HEK293 (cell line): ENCODE results near the gene CFAP46.
A peak's percentile ranks its signal among the peaks of the same experiment; 100 is the strongest.
"Not testable (repeated sequence)": the region's sequence is repeated elsewhere in the genome, so short reads cannot be mapped to it uniquely, and the experiment has no call there.

ENCODE experiments used
- CTCF ChIA-PET: fragments of 350-600 bp; formaldehyde crosslinking; extraction: SDS; loops from one replicate; lab custom pipeline; 2021; ENCODE audit warnings: antibody characterized with exemption; lab: Yijun Ruan, JAX
- POLR2A ChIA-PET: fragments of 300-600 bp; formaldehyde crosslinking; extraction: SDS; loops from one replicate; lab custom pipeline; 2020; ENCODE audit warnings: antibody characterized with exemption, inconsistent platforms; lab: Yijun Ruan, JAX
- H3K27ac ChIP-seq: fragments of 200-500 bp; sonication (Bioruptor generic); 2 replicates; pipeline ENCODE4 v1.5.1; 2014; ENCODE audit warnings: low read depth, low read length, control low read depth, inconsistent platforms; ENCODE audit errors: extremely low read depth
- H3K36me3 ChIP-seq, 2 experiments: fragments of 200-500 bp in 1 of 2; sonication (Bioruptor generic) in 1 of 2; 1 replicate in 1 of 2; 2 replicates in 1 of 2; pipeline ENCODE4 v1.5.1; 2014 to 2017; ENCODE audit warnings: inconsistent platforms in 2 of 2, low read length in 2 of 2; ENCODE audit not compliant: control insufficient read depth in 2 of 2, insufficient read depth in 1 of 2
- H3K4me1 ChIP-seq: fragments of 200-500 bp; sonication (Bioruptor generic); 2 replicates; pipeline ENCODE4 v1.5.1; 2014; ENCODE audit warnings: mild to moderate bottlenecking, low read length, inconsistent platforms; ENCODE audit not compliant: control insufficient read depth, insufficient read depth
- H3K4me3 ChIP-seq: 2 replicates; pipeline ENCODE4 v1.5.1; 2011; ENCODE audit warnings: low read depth, mild to moderate bottlenecking, control low read depth, low read length, moderate library complexity
- H3K9me3 ChIP-seq: fragments of 200-500 bp; sonication (Bioruptor generic); 2 replicates; pipeline ENCODE4 v1.5.1; 2014; ENCODE audit warnings: low read depth, low read length, inconsistent platforms; ENCODE audit not compliant: control insufficient read depth, insufficient read depth
- GLIS1 ChIP-seq: fragments of 450-650 bp; formaldehyde crosslinking; IDR thresholded peaks from 2 replicates; pipeline ENCODE4 v1.5.1; 2016; ENCODE audit warnings: missing biosample characterization, missing genetic modification characterization
- GLIS2 ChIP-seq: fragments of 450-650 bp; formaldehyde crosslinking; IDR thresholded peaks from 2 replicates; pipeline ENCODE4 v1.5.1; 2016; ENCODE audit warnings: missing biosample characterization, missing genetic modification characterization
- KLF7 ChIP-seq: fragments of 450-650 bp; formaldehyde crosslinking; IDR thresholded peaks from 2 replicates; pipeline ENCODE4 v1.5.1; 2016; ENCODE audit warnings: missing biosample characterization, missing genetic modification characterization, borderline replicate concordance
- PRDM6 ChIP-seq: fragments of 450-650 bp; formaldehyde crosslinking; IDR thresholded peaks from 2 replicates; pipeline ENCODE4 v1.5.1; 2017; ENCODE audit warnings: missing biosample characterization, missing genetic modification characterization
- SCRT1 ChIP-seq: fragments of 450-650 bp; formaldehyde crosslinking; IDR thresholded peaks from 2 replicates; pipeline ENCODE4 v1.5.1; 2016; ENCODE audit warnings: missing biosample characterization, missing genetic modification characterization, borderline replicate concordance
- ZEB2 ChIP-seq: fragments of 450-650 bp; formaldehyde crosslinking; IDR thresholded peaks from 2 replicates; pipeline ENCODE4 v1.5.1; 2016; ENCODE audit warnings: missing biosample characterization, missing genetic modification characterization
- ZNF2 ChIP-seq: fragments of 450-650 bp; formaldehyde crosslinking; IDR thresholded peaks from 2 replicates; pipeline ENCODE4 v1.5.1; 2016; ENCODE audit warnings: missing biosample characterization, missing genetic modification characterization
- ZNF341 ChIP-seq: fragments of 450-650 bp; formaldehyde crosslinking; IDR thresholded peaks from 2 replicates; pipeline ENCODE4; 2016; ENCODE audit warnings: low read depth, missing biosample characterization, missing genetic modification characterization
- ZNF473 ChIP-seq: fragments of 450-650 bp; formaldehyde crosslinking; IDR thresholded peaks from 2 replicates; pipeline ENCODE4 v1.5.1; 2017; ENCODE audit warnings: missing biosample characterization, missing genetic modification characterization
- ZNF488 ChIP-seq: fragments of 450-650 bp; formaldehyde crosslinking; IDR thresholded peaks from 2 replicates; pipeline ENCODE4 v1.5.1; 2016; ENCODE audit warnings: missing biosample characterization, missing genetic modification characterization

The CFAP46 gene

GRCh38 chr10:132793871-132794849 is 148.2 kb downstream of the CFAP46 start (continued):
- TF ChIP-seq PRDM6 (tag by site-specific recombination) (peak; percentile 8; the same call in 1 of the 2 replicates), ZNF341 (tag by site-specific recombination) (no peak), SCRT1 (tag by site-specific recombination) (peak; percentile 68; the same call in 1 of the 2 replicates), ZNF473 (tag by site-specific recombination) (no peak), ZEB2 (tag by site-specific recombination) (peak; percentile 94)
- TF ChIP-seq, all 188 proteins: peak for 67

- H3K27ac ChIP-seq, result no peak overlapping the region; the same call in 1 of the 2 replicates
- 0 out of 2 replicates have a peak, but pooled peaks cover 3% of the 10 kb centered on the region for H3K4me1 ChIP-seq
- POLR2A ChIA-PET, result no interaction called here
- CTCF ChIA-PET, result interaction anchor here (0.5 to 2.1 kb wide), 4 partner anchors 23 to 330 kb away, joined by 3 to 9 read pairs (median 4); no protein-coding TSS in a partner anchor
- H3K4me3 ChIP-seq, result no peak overlapping the region
- TF ChIP-seq GLIS1 (tag by site-specific recombination), result peak; percentile 18; the same call in 1 of the 2 replicates
- peak; percentile 86; the same call in 1 of the 2 replicates for TF ChIP-seq ZNF2 (tag by site-specific recombination)
- TF ChIP-seq KLF7, result no peak
- no peaks in the 10 kb centered on the region for H3K36me3 ChIP-seq
- no peaks in the 10 kb centered on the region for H3K9me3 ChIP-seq
Observed at GRCh38 chr10:132793213-132793612, 149.2 kb downstream of the CFAP46 start.

GRCh38 chr10:132792796-132793195 is 149.6 kb downstream of the CFAP46 start:
- Histone ChIP-seq H3K36me3 (no peaks in the 10 kb centered on the region), H3K4me3 (no peak overlapping the region), H3K9me3 (no peaks in the 10 kb centered on the region), H3K27ac (no peak overlapping the region), H3K4me1 (0 out of 2 replicates have a peak, but pooled peaks cover 3% of the 10 kb centered on the region)
- TF ChIP-seq GLIS2, result 0 out of 2 replicates have a peak, but pooled peaks have one; percentile 12
- TF ChIP-seq ZNF488 (tag by site-specific recombination), result no peak
- CTCF ChIA-PET, result interaction anchor here (0.7 to 2.1 kb wide), 3 partner anchors 23 to 138 kb away, joined by 4 to 9 read pairs (median 5); no protein-coding TSS in a partner anchor
- POLR2A ChIA-PET, result no interaction called here

- H3K4me3 ChIP-seq, H3K36me3 ChIP-seq, H3K4me1 ChIP-seq, POLR2A ChIA-PET, CTCF ChIA-PET, H3K9me3 ChIP-seq, H3K27ac ChIP-seq: not testable (repeated sequence)
Observed at GRCh38 chr10:132792099-132792498, 150.3 kb downstream of the CFAP46 start.
